ENCODE results near the gene CLTC. TPM values are rescaled to one million over a fixed set of nuclear protein-coding genes. Genes with fewer than 3 reads are reported as not detected.

Gene CLTC
- total and polyA plus RNA-seq, 2 experiments from 2014 or later = 107 to 344 TPM

- no peak for TF ChIP-seq CREB1 (CRISPR knock-in tag; IDR thresholded peaks at IDR 0.05; ENCODE audit: low read depth)
- no peak for TF ChIP-seq EZH2phosphoT487 (IDR thresholded peaks at IDR 0.05; ENCODE audit: unreplicated experiment)
- no peak for TF ChIP-seq ZNF462 (CRISPR knock-in tag; IDR thresholded peaks at IDR 0.05)
These were observed 124.1 kb downstream of the CLTC start (continued) for GRCh38 chr17:59743842-59744241.

- H3K4me1 ChIP-seq (ENCODE audit: insufficient read depth) = no peaks in the 10 kb centered on the region
- H3K4me3 Mint-ChIP-seq = no peak overlapping the region
- no peak for DNase-seq (ENCODE audit: low spot score)
- no peaks in the 10 kb centered on the region for H3K27me3 Mint-ChIP-seq (ENCODE audit: insufficient read depth, low read depth, poor library complexity)
- no peaks in the 10 kb centered on the region for H3K9me2 ChIP-seq (ENCODE audit: insufficient read depth)
- no peak for ATAC-seq
- H3K36me3 ChIP-seq (ENCODE audit: insufficient read depth) = peaks cover 4% of the 10 kb centered on the region; the same call in 1 of the 2 replicates
- H4K20me1 ChIP-seq (replicated peaks; ENCODE audit: insufficient read depth) = no peaks in the 10 kb centered on the region
- no peaks in the 10 kb centered on the region for H3K4me1 Mint-ChIP-seq
- H3K27ac ChIP-seq (ENCODE audit: low read depth) = no peak overlapping the region
- peaks cover 13% of the 10 kb centered on the region for H3K9me3 Mint-ChIP-seq
- no peak overlapping the region for H2AFZ ChIP-seq
- no peak overlapping the region for H3K4me2 ChIP-seq
- H3K27ac Mint-ChIP-seq = no peak overlapping the region
- H3K4me3 ChIP-seq = no peak overlapping the region
- H3F3A ChIP-seq (replicated peaks; ENCODE audit: low read depth) = no peaks in the 10 kb centered on the region
- peaks cover 21% of the 10 kb centered on the region for H3K36me3 Mint-ChIP-seq (ENCODE audit: low read depth)
- no peaks in the 10 kb centered on the region for H3K27me3 ChIP-seq (ENCODE audit: insufficient read depth)
- H3K79me2 ChIP-seq (replicated peaks; ENCODE audit: insufficient read depth) = no peaks in the 10 kb centered on the region
- TF ChIP-seq ETS1 (IDR thresholded peaks at IDR 0.05) (no peak), CTCF (conservative IDR thresholded peaks at IDR 0.05; ENCODE audit: low read depth in 2 of 2) (no peak), POLR2AphosphoS5 (IDR thresholded peaks at IDR 0.05; ENCODE audit: low read depth) (no peak), JUNB (IDR thresholded peaks at IDR 0.05; ENCODE audit: unreplicated experiment) (no peak), REST (IDR thresholded peaks at IDR 0.05; ENCODE audit: unreplicated experiment) (no peak), NANOG (IDR thresholded peaks at IDR 0.05; ENCODE audit: borderline replicate concordance) (no peak), ZNF331 (CRISPR knock-in tag; IDR thresholded peaks at IDR 0.05; ENCODE audit: low read depth) (no peak), CREB1 (CRISPR knock-in tag; IDR thresholded peaks at IDR 0.05; ENCODE audit: low read depth) (no peak), ZNF114 (CRISPR knock-in tag; IDR thresholded peaks at IDR 0.05) (no peak)
These were observed 125.3 kb downstream of the CLTC start for GRCh38 chr17:59745040-59745439.
